GM21717 (cell line): ENCODE results near the gene DIAPH3.

Experiments
- ATAC-seq: cut with Tn5 transposase; IDR thresholded peaks from one replicate; pipeline ENCODE4 v1.9.1; 2021; ENCODE audit warnings: mild to moderate bottlenecking, moderate library complexity; ENCODE audit not compliant: unreplicated experiment

The DIAPH3 gene

GRCh38 chr13:59793107-59793506 lies 370.6 kb downstream of the DIAPH3 start:
- ATAC-seq: no peak

- no peak for ATAC-seq
Measured at GRCh38 chr13:59790626-59791025, 373.1 kb downstream of the DIAPH3 start.

GRCh38 chr13:59789558-59789957 lies 374.2 kb downstream of the DIAPH3 start:
- ATAC-seq: no peak

DNA sequence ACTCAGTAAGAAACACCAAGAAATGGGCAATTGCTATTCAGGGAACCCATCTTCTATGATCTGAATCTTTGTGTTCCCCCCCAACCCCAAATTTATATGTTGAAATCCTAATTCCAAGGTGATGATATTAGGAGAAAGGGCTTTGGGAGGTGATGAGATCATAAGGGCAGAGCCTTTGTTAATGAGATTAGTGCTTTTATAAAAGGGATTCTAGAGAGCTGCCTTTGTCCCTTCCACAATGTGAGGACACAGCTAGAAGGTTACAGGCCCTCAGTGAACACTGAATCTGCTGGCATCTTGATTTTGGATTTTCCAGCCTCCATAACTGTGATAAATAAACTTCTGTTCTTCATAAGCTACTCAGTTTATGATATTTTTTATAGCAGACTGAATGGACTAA lies 376.0 kb downstream of the DIAPH3 start:
- ATAC-seq: no peak

- ATAC-seq: no peak
Measured at GRCh38 chr13:59782696-59783095, 381.0 kb downstream of the DIAPH3 start.

- ATAC-seq: no peak
Measured at GRCh38 chr13:59780058-59780457, 383.7 kb downstream of the DIAPH3 start.

GRCh38 chr13:59776924-59777690 lies 386.6 kb downstream of the DIAPH3 start:
- ATAC-seq: no peak

- no peak for ATAC-seq
Measured at GRCh38 chr13:59774491-59774971, 389.2 kb downstream of the DIAPH3 start.

DNA sequence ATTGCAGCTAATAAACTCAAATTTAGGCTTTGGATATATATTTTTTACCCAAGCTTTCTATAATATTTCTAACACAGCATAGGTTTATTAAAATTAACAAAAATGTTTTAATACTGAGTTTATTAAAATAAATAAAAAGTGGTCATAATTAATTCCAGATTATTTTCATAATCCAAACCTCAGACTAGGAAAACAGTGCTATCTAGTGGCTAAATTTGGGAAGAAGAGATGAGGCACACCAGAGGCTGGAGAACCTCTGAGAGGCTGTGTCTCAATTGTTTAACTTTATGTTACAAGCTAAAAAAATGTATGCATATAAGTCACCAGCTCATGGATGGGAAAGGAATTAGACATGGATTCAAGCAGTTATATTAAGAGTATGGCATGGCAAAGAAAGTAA lies 392.5 kb downstream of the DIAPH3 start:
- no peak for ATAC-seq

GRCh38 chr13:59770451-59770850 lies 393.3 kb downstream of the DIAPH3 start:
- no peak for ATAC-seq

DNA sequence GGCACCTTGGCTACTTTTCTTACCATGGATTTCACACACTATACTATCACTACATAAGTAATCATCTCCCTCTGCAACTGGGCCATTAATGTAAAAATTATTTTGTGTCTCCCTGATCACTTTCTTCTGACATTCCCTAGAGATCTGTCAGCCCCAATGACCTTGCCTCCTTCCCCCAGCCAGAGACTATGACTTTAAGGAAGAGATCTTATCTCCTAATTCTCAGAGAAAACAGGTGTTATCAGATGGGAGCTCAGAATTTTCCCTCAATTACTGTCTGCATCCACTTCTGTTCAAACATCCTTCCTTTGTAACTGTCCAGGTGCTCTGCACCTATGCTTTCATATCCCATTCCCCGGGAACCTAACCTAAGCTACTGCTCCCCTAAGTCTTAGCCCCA lies 397.5 kb downstream of the DIAPH3 start:
- ATAC-seq: no peak

DNA sequence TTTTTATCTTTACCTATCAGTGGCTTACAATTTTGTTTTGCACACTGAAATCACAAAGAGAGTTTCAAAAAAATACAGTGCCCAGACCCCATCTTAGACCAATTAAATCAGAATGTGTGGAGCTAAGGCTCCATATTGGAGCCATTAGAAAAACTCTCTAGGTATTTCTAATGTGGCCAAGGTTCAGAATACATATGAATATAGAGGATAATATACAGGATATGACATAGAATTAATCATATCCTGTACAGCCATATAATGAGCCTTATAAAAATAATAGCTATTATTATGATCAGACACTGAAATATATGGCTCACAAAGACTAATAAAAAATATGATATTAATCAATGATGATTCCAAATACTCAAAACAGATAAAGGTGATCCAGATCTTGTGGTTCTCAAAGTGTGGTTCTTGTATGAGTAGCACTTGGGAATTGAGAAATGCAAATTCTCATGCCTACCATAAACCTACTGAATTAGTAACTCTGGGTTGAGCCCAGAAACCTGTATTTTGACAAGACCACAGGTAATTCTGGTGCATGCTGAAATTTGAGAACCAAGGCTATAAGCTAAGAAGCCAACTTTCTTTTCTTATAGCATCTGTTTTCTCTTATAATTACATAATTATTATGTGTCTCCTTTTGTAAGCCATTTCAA lies 408.0 kb downstream of the DIAPH3 start:
- ATAC-seq: peak; percentile 80

- peak; percentile 56 for ATAC-seq
Measured at GRCh38 chr13:59754411-59754810, 409.3 kb downstream of the DIAPH3 start.

GRCh38 chr13:59750860-59751259 lies 412.9 kb downstream of the DIAPH3 start:
- no peak for ATAC-seq

GRCh38 chr13:59748046-59748445 lies 415.7 kb downstream of the DIAPH3 start:
- no peak for ATAC-seq

DNA sequence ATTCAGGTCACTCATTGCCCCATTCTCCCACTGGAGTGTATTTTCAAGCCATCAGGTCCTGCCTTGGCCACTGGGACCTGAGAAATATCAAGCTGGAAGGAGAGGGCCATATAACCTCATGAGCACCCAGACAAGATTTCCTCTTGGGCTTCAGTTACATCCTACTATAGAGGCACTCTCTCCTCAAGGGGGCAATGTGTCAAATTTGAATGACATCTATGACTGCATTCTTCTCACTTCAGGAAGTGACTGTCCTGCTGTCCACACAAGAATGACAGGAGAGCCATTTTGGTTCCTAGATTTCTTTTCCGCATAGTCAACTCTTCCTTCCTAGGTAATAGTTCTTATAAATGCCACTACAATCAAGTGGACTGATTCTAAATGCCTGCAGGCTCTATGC lies 416.2 kb downstream of the DIAPH3 start:
- no peak for ATAC-seq

DNA sequence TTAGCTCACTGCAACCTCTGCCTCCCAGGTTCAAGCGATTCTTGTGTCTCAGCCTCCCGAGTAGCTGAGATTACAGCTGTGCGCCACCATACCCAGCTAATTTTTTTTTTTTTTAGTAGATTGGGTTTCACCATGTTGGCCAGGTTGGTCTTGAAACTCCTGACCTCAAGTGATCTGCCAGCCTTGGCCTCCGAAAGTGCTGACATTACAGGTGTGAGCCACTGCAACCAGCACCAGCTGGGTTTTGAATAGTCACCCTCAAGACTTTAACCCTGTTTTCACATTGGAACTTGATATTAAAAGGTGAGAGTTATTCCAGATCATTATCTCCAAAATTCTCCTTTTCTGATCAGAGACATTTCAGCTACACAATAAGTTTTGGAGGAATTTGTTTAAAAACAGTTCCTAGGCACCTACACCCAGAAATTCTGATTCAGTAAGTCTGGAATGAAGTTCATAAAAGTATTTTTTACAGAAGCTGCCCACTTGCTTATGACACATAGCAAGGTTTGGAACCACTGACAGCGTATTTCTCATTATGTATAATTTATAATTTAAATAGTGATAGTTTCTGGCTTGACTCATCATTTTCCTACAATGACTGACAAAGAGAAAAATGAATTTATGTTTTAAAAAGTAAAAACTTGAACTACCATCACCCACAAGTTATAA lies 417.3 kb downstream of the DIAPH3 start:
- ATAC-seq: no peak

- peak; percentile 23 for ATAC-seq
Measured at GRCh38 chr13:59745392-59745788, 418.3 kb downstream of the DIAPH3 start.

GRCh38 chr13:59744747-59745391 lies 418.9 kb downstream of the DIAPH3 start:
- peak; percentile 67 for ATAC-seq

GRCh38 chr13:59743195-59743594 lies 420.5 kb downstream of the DIAPH3 start:
- no peak for ATAC-seq

- ATAC-seq: no peak
Measured at GRCh38 chr13:59742467-59742866, 421.3 kb downstream of the DIAPH3 start.
